Activated T-cell treated with anti-CD3 and anti-CD28 coated beads for 1 hour (primary cell): ENCODE measurements around the gene MYOD1.

Experiments
- DNase-seq: peaks from one replicate; pipeline ENCODE4 v3.0.0-alpha.2; 2020; ENCODE audit warnings: low read depth

MYOD1 gene

GRCh38 chr11:17719028-17719937 is at the start of gene MYOD1:
TSS of gene MYOD1 (plus strand) at chr11:17719571. CDS start at chr11:17719783, 212 bp downstream.
- DNase-seq, result no peak

- no peak for DNase-seq
Measured at GRCh38 chr11:17672469-17672868, 46.9 kb upstream of the MYOD1 start.

GRCh38 chr11:17673951-17674350 is 45.4 kb upstream of the MYOD1 start:
- no peak for DNase-seq

- DNase-seq, result no peak
Measured at GRCh38 chr11:17682848-17683247, 36.5 kb upstream of the MYOD1 start.

GRCh38 chr11:17683377-17684161 is 35.8 kb upstream of the MYOD1 start:
- no peak for DNase-seq

- no peak for DNase-seq
Measured at GRCh38 chr11:17684550-17684949, 34.8 kb upstream of the MYOD1 start.

GRCh38 chr11:17686231-17686980 is 33.0 kb upstream of the MYOD1 start:
- DNase-seq, result no peak

GRCh38 chr11:17687946-17688670 is 31.3 kb upstream of the MYOD1 start:
- no peak for DNase-seq

- no peak for DNase-seq
Measured at GRCh38 chr11:17691550-17691949, 27.8 kb upstream of the MYOD1 start.

- no peak for DNase-seq
Measured at GRCh38 chr11:17691976-17692375, 27.4 kb upstream of the MYOD1 start.

GRCh38 chr11:17692931-17693330 is 26.4 kb upstream of the MYOD1 start:
- no peak for DNase-seq

- DNase-seq, result no peak
Measured at GRCh38 chr11:17693531-17693930, 25.8 kb upstream of the MYOD1 start.

- DNase-seq, result no peak
Measured at GRCh38 chr11:17694494-17695110, 24.8 kb upstream of the MYOD1 start.

- no peak for DNase-seq
Measured at GRCh38 chr11:17695454-17696441, 23.6 kb upstream of the MYOD1 start.

GRCh38 chr11:17696741-17697140 is 22.6 kb upstream of the MYOD1 start:
- DNase-seq, result no peak

- no peak for DNase-seq
Measured at GRCh38 chr11:17697175-17697949, 22.0 kb upstream of the MYOD1 start.

- no peak for DNase-seq
Measured at GRCh38 chr11:17699147-17700114, 19.9 kb upstream of the MYOD1 start.

- DNase-seq, result no peak
Measured at GRCh38 chr11:17700991-17701390, 18.4 kb upstream of the MYOD1 start.
